Skeletal muscle cell (primary cell): ENCODE measurements around the gene RNLS.
A peak's percentile ranks its signal among the peaks of the same experiment; 100 is the strongest.
"Not testable (repeated sequence)": the region's sequence is repeated elsewhere in the genome, so short reads cannot be mapped to it uniquely, and the experiment has no call there.

Experiments
- DNase-seq: peaks from one replicate; pipeline ENCODE4 v3.0.0-alpha.2; 2010; ENCODE audit warnings: low read depth
- H3K4me3 ChIP-seq: 2 replicates; pipeline ENCODE4 v1.5.1; 2011; ENCODE audit warnings: low read depth, mild to moderate bottlenecking, control low read depth, low read length, moderate library complexity

The RNLS gene

DNA sequence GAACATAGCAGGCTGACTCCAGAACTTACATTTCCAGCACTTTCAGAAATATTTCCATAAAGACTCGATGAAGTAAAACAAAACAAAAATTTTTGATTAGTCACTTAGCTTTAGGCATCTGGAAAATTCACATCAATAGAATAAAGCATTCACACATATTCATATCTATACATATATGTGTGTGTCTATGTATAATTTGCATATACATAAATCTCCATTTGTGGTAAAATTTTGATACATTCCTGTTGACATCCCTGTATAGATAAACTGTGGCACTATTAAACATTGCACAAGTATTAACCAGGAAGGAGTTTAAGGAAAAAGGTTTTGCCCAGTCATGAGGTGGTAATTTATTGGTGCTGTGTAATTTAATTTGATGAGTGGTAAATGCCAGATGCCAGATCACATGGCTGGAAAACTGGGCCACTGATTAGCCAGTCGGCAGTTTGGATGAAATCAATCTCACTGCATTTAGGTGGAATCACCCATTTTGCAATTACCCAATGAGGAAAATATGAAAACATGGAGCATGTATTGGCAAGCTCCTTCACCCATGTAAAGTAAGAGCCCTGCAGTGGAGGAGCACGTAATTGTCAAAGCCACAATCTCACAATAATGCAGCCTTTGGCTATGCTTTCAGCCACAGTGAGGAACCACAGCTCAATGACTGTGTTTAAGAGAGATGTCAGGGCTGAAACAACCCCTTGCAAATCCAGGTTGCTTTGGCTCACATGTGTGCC is 294.6 kb downstream of the RNLS start:
- no peak for DNase-seq
- no peak overlapping the region for H3K4me3 ChIP-seq

DNA sequence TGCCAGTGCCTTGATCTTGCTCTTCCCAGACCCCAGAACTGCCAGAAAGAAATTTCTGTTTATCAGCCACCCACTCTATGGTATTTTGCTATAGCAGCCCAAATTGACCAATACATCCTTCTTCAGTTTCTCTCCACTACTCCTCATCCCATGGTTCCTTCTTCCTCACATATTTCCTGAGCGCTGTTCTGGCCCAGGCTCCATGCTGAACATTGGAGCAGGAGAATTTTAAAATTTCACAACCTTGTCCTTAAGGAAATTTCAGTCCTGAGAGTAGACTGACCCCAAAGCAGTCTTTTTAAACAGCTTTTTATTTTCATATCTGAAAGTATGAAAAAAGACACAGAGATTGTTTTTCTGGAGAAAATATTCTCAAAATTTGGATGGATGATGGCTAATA is 297.1 kb downstream of the RNLS start:
- no peak for DNase-seq
- H3K4me3 ChIP-seq, result no peak overlapping the region

DNA sequence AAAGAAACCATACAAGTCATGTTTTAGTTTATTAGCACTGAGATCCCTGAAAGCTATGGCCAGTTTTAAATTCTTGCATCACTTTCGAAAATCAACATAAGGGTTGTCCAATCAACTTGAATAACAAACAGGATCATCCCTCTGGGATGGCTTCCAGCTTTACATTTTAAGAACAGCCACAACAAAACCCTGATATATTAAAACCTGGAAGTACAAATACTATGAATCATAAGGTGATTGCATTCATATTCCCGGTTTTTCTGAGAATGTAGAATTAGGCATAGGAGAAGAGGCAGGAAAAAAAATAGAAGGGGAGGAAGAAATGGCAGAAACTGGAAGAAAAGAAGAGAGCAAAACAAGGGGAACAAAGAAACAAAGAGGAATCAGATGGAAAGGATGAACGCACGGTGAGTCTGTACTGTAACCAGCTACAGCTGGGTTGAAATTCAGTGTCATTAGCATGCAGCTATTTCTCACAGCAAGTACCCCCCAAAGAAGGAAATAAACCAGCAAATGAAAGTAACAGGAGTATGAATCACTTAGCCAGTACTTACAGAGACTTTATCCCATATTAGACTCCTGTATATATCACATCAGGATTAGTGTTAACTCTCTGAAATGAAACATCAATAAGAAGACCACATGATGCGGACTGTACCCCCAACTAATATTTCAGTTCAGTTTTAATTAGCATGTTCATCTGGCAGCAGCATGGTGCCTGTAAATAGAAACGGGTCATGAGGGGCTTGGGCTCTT is 301.3 kb downstream of the RNLS start:
- DNase-seq, result peak; percentile 75
- peak overlapping the region; percentile 5 for H3K4me3 ChIP-seq

DNA sequence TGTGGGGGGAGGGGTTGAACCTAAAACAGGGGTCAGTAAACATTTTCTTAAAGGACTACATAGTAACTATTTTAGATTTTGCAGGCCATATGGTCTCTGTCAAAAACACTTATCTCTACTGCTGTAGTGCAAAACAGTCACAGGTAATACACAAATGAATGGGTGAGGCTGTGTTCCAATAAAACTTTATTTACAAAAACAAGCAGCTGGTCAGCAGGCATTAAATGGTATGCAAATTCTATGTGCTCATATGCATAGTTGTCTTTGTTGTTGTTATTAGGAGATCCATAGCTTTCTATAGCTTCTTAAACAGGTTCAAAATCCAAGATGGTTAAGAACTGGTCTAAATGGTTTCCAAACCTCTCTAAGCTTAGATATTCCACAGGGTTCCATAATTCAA is 302.6 kb downstream of the RNLS start:
- H3K4me3 ChIP-seq, result no peak overlapping the region
- no peak for DNase-seq

DNA sequence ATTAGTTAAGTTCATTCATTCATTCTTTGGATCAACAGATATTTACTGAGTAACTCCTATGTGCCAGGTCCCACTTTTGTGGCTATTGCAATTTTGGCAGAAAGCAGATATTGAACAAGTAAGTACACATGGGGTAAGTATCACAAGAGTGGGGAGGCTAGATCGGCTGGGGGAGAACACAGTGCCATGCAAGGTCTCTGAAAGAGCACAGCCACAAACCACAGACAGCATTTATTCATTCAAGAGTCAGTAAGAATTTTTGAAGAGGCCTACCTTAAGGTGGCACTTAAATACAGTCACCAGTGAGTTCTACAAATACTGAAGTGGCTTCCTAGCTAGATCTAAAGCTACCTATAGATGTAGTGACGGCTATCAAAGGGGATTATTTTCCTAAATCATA is 304.2 kb downstream of the RNLS start:
- no peak overlapping the region for H3K4me3 ChIP-seq
- no peak for DNase-seq

DNA sequence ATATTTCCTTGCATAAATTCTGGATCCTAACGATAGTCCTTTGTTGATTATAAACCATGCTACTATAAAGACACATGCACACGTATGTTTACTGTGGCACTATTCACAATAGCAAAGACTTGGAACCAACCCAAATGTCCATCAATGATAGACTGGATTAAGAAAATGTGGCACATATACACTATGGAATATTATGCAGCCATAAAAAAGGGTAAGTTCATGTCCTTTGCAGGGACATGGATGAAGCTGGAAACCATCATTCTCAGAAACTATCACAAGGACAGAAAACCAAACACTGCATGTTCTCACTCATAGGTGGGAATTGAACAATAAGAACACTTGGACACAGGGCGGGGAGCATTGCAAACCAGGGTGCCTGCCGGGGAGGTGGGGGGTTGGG is 306.2 kb downstream of the RNLS start:
- DNase-seq, H3K4me3 ChIP-seq: not testable (repeated sequence)

DNA sequence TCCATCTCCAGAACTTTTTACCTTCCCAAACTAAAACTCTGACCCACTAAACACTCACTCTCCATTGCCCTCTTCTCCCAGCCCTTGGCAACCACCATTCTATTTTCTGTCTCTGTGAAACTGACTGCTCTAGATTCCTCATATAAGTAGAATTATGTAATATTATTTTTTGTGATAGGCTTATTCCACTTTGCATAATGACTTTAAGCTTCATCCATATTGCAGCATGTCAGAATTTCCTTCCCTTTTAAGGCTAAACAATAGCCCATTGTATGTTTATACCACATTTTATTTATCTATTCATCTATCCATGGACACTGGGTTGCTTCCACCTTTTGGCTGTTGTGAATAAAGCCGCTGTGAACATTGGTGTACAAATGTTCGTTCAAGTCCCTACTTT is 308.8 kb downstream of the RNLS start:
- DNase-seq, result no peak
- H3K4me3 ChIP-seq, result no peak overlapping the region

DNA sequence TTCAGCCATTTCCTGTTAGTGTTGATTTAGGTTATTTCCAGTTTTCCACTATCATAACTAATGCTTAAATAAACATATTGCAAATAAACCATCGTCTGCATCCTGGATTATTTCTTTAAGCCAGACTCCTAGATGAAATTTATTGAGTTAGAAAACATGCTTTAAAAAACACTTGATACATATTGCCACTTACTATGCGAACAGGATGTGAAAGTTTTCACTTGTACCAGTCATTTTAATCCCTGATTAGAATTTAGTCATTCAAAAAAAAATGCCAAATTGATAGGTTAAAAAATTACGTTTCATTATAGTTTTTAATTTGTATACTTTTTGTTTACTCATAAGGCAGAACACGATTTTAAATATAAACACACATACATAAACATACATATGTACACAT is 309.6 kb downstream of the RNLS start:
- no peak for DNase-seq
- no peak overlapping the region for H3K4me3 ChIP-seq

DNA sequence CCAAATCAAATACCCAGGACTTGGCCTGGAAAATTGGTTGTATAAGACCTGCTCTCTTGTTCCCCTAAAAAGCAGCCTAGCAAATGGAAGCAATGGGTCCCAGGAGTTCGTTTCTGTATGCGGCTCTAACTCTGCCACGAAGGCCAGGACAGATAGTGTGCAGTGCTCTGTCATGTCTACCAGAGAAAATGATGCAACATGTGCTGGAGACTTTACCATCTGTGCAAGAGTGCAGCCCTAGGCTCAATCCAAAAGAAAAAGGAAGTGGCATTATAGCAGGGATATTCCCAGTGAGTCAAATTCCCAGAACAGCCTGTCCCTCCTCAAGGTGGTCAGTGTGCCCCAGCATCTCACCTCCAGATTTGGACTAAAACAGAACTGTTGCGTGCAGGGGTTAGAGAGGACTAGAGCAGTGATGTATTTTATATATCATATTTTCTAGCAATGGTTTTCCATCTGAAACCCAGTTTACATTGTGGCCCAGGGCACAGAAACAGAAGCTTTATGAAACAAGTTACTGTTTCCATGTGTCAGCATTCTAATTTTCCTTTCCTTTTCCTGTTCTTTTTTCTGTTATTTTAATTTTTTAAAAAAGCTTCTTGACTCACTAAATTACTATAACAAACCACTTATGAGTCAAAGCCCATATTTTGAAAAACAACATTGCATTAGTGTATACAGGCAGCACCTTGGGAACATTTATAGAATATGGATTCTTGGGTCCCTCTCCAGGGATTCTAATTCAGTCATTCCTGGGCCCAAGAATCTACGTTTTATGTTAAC is 311.2 kb downstream of the RNLS start:
- H3K4me3 ChIP-seq, result no peak overlapping the region
- no peak for DNase-seq

DNA sequence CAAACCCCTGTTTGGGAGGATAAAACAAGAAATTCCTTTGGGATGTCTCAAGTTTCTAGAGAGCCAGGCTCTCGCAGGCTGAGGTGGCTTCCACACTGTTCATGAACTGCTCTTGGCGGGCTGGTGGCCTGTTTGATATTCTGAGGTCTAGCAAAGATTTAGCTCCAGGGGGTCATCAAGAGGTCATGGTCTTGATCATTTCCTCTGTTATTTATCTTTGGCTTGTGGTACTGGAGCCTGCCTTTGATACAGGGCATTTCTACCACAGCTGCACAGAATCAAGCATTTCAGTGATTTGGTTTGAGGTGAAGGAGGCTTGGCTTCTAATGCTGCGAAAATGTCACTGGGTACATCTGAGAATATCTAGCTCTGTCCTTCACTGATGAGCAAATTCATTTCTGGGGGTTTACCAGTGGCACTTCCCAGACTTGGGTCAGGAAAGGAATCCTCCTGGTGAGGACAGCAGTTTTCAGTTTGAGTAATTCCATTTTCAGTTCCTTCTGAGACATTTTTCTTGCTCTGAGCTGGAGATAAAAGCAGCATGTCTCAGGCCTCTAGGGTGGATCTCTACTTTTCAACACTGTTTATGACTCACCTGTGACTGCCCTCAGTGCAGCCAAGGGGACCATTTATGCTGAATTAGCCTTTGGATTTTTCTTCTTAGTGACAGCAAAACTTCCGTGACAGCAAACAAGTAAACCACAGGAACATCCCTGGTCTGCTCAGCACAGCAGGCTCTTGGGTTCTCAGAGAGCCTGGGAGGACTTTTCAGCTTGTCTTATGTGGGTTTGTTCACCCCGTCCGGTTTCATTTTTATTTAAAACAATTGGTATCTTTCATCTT is 312.0 kb downstream of the RNLS start:
- no peak for DNase-seq
- no peak overlapping the region for H3K4me3 ChIP-seq

DNA sequence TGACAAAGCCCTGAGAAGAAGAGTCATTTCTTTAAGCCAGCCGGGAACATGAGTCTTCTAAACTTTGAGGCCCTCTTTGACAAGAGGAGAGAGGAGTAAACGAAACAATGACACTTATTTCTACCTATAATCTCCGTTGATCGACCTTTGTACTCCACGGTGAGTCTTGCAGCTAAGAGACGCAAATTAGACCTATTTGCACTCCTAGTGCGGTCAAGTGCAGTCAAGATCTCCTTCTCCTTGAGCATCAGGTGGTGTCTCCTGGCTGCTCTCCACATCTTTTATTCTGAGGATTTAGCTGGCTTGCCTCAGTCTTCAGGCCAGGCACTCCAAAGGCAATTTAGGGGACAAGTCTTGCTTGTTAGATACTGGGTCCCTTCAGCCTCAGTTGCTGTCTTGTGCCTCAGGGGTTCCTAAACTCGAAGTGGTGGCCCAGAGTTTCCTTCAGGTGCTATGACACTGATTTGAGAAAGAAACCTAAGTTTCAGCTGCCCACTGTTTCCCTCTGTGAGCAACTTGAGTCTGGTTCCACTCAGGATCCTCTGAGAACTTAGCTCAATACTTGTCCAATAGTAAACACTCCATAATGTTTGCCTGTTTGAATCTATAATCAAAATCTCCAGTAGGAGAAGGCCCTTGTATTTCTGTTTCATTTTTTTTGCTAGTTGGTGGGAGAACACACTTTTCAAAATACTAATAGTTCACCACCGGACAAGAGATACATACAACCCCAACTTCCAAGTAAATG is 312.9 kb downstream of the RNLS start:
- no peak for DNase-seq
- H3K4me3 ChIP-seq, result no peak overlapping the region

DNA sequence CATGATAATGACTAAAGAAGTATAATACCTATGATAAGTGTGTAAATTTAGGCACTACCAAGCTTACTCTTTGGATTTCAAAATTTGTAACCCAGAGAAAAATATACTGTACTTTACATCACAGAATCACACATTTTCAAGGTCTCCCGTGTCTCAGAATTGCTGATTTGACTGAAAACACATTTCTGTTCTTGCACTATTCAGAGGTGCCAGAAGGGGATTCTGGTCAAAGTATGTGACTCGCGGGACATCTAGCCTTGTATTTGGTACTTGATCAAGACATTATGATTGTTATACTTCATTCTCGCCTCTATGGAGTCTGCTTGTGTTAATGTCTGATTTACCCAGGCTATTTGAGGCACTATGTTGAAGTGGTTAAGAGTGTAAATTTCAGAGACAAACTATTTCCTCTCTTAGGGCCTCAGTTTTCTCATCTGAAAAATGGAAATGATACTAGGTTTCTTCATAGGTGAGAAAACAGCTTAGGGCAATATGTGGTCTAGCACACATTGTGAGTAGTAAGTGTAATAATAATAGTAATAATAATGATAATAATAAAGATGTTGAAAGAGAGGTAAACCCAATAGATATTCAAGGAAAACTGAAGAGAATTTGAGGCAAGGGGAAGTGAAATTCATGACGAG is 320.4 kb downstream of the RNLS start:
- no peak for DNase-seq
- H3K4me3 ChIP-seq, result no peak overlapping the region

DNA sequence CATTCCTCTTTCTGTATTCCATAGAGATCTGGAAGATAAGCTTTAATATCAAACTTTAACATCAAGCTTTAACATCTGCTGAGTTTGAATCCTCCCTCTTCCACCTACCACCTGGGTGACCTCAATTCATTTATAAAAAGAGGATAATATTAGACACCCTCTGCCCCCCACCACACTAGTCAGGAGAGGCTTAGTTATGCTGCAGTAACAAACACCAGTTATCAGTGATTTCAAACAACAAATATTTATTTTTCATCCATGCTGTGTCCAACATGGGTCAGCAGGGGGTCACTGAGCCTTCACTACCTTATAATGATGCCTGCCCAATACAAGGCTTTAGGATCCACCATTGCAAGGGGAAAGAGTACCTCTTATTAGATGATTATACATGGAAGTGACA is 322.0 kb downstream of the RNLS start:
- no peak overlapping the region for H3K4me3 ChIP-seq
- no peak for DNase-seq

DNA sequence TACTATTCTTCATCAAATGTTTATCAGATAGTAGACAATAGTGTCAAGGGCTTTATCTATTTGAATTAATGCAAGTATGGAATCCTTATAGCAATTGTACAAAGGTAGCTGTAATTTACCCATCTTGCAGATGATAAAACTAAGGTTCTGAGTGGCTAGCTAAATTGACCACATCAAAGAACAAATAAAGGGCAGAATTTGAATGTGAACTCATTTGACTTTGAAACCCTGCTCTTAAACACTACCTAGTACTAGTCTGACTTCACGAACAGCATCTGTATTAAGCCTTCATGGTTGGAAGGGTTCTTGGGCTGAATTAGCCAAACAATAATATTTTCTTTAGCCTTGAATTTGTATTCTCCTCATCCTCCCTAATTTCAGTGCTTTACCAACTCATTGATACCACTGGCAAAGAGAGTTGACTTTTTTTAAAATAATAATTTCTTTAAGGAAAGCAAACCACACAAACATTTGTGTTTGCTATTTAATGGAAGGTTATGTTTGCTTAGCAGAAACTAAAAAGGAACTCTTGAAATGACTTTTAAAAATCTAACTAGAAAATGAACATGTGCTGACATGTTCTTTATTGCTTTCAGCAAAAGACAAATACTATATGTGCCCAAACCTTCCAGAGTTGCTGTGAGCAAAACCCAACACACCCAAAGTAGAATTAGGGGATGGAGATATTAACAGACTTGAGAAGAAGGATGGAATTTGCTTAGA is 322.6 kb downstream of the RNLS start:
- no peak overlapping the region for H3K4me3 ChIP-seq
- no peak for DNase-seq

DNA sequence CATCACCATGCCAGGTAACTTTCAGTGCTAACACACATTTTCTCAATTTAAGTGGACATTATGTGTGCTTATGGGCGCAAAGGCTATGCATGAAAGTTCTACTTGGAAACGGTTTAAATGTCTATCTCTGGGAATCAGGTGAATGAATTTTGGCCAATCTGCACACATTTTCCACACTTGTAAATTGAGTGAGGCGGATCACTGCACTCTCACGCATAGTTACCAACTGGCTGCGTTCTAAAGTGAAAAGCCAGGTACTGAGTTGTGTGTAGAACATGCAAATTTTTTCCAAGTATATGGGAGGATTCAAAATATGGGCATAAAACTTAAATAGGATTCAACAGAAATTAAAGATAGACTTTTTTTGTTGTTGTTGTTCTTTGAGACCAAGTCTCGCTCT is 323.7 kb downstream of the RNLS start:
- no peak overlapping the region for H3K4me3 ChIP-seq
- no peak for DNase-seq

DNA sequence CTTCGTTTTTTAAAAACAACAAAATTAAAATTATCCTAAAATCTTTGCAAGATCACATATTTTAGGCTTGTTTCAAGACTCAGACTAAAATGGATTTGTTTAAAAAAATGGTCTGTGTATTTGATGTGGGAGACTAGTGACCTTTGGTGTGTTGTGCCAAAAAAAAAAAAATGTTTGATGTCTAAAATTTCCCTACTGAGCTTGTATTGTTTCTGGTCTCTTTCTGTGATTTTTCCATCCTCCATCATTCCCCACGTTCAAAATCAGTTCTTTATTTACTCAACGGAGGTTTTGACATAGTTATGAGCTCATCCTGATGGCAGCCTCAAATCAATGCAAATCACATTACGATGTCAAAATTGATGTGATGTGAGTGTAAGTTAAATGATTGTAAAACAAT is 326.2 kb downstream of the RNLS start:
- no peak for DNase-seq
- H3K4me3 ChIP-seq, result no peak overlapping the region

DNA sequence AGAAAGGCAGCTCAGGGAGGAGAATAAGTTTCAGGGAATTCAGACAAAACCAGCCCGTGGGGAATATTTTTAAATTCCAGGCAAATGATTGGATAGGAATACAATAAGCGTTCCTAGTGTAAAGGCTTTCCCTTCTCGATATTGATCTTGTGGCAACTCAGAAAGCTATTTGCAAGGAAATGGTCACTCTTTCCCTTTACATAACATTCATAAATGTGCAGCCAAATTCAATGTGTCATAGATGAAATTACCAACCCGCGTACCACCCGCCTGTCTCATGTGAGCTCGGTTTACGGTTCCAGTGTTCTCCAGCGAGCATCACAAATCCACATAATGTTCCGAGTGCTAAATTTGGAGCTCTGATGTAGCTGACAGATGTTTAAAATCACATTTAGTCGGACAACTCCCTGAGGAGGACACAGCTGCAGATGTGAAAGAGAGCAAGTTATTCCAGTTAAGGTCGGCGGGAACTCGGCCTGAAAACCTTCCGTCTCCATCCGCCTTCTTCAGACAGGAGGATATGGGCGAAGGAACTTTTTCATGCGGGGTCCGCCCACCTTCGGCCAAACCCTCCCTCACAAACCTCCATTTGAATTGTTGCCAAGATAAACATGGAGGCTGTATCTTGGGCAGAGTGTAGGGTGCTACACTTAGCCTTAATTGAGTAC is 327.0 kb downstream of the RNLS start:
- peak overlapping the region; percentile 4 for H3K4me3 ChIP-seq

More for the DNA sequence above, 327.0 kb downstream of the RNLS start:
- DNase-seq, result peak; percentile 65
